ENCODE results near the gene SORBS1.

- TF ChIP-seq, protein P1, sequence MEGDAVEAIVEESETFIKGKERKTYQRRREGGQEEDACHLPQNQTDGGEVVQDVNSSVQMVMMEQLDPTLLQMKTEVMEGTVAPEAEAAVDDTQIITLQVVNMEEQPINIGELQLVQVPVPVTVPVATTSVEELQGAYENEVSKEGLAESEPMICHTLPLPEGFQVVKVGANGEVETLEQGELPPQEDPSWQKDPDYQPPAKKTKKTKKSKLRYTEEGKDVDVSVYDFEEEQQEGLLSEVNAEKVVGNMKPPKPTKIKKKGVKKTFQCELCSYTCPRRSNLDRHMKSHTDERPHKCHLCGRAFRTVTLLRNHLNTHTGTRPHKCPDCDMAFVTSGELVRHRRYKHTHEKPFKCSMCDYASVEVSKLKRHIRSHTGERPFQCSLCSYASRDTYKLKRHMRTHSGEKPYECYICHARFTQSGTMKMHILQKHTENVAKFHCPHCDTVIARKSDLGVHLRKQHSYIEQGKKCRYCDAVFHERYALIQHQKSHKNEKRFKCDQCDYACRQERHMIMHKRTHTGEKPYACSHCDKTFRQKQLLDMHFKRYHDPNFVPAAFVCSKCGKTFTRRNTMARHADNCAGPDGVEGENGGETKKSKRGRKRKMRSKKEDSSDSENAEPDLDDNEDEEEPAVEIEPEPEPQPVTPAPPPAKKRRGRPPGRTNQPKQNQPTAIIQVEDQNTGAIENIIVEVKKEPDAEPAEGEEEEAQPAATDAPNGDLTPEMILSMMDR (IDR thresholded peaks at IDR 0.05; ENCODE audit: extremely low read depth in 1 of 2, insufficient read depth in 1 of 2, low read depth in 1 of 2, low read length in 2 of 2): no peak
- no peak for TF ChIP-seq EZH2 (IDR thresholded peaks at IDR 0.05; ENCODE audit: borderline replicate concordance, low read depth, low read length, severe bottlenecking)
- no peak for TF ChIP-seq FOS (IDR thresholded peaks at IDR 0.05; ENCODE audit: borderline replicate concordance, insufficient read depth, low read length)
- TF ChIP-seq POLR2A (IDR thresholded peaks at IDR 0.05; ENCODE audit: low read depth, low read length): no peak
- TF ChIP-seq GATA2 (IDR thresholded peaks at IDR 0.05; ENCODE audit: insufficient read depth, insufficient read length, low read depth, low read length): no peak
- no peak for TF ChIP-seq POLR2AphosphoS5 (IDR thresholded peaks at IDR 0.05; ENCODE audit: insufficient read depth, low read depth, low read length)
Measured at GRCh38 chr10:95437669-95438068, 123.5 kb downstream of the SORBS1 start.

Data from endothelial cell of umbilical vein (primary cell).